Measurements from ENCODE around the gene MAP3K19. TPM values are rescaled to one million over a fixed set of nuclear protein-coding genes. Genes with fewer than 3 reads are reported as not detected.

MAP3K19 gene
- total RNA-seq, 1 donor from 2014 or later: not detected

DNA sequence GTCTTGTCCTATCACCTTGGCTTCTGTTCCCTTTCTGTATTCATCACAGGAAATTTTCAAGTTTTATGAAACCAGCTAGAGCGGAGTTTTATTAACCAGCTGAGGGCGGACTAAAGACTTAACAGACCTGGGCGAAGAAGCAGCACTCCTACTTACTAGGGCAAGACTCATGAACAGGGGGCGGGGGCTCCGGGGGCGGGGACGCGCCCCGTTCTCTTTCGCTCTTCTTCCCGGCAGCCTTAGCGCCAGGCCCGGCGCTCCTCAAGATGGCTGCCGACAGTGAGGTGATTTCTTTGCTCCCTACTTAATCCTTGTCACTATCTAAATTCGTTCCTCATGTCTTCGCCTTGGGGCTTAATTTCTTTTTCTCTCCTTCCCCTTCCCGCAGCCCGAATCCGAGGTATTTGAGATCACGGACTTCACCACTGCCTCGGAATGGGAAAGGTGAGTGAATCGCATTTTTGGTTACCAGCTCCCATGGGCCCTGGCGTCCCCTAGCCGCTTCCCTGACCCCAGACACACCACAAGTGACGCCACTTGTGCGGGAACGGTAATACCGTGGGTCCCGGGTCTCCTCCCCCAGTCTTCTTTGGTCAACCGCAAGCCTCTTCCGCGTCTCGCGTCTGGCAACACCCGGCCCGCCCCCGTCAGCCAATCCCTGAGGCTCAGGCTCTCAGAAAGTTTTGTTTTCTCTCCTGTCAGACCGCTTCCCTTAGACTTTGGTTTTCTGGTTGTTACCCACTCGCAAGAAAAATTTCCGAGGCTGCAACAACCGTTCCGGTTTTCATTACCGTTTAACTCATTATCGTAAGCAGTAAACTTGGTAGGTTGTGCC lies 5.0 kb upstream of the MAP3K19 start, which contains the start of gene RAB3GAP1:
TSS of gene RAB3GAP1 (plus strand) at position 251 of the 835 bp plus-strand sequence. CDS start at position 267, 16 bp downstream.
- H3K27me3 ChIP-seq (ENCODE audit: insufficient read depth, low read length): peaks cover 6% of the 10 kb centered on the region
- H3K27me3 Mint-ChIP-seq (ENCODE audit: low read depth, unreplicated experiment): no peaks in the 10 kb centered on the region
- no peaks in the 10 kb centered on the region for H3K9me3 Mint-ChIP-seq (ENCODE audit: unreplicated experiment)
- peak within 1 kb of the TSS; percentile 99 for H3K9ac ChIP-seq (ENCODE audit: low read length)
- FAIRE-seq (no peak), DNase-seq (ENCODE audit: low read depth) (peak; percentile 80)
- H3K4me3 ChIP-seq (ENCODE audit: insufficient read depth, low read depth, low read length): peak within 1 kb of the TSS; percentile 96
- peaks cover 12% of the 10 kb centered on the region for H4K20me1 ChIP-seq (ENCODE audit: insufficient read depth, low read length)
- H3K27ac Mint-ChIP-seq (ENCODE audit: unreplicated experiment): peak within 1 kb of the TSS; percentile 100
- H2AFZ ChIP-seq (ENCODE audit: low read depth, low read length): peak within 1 kb of the TSS; percentile 95
- peaks cover 48% of the 10 kb centered on the region for H3K79me2 ChIP-seq (ENCODE audit: insufficient read depth, low read length)
- peaks cover 17% of the 10 kb centered on the region for H3K4me1 Mint-ChIP-seq (ENCODE audit: low read depth, unreplicated experiment)
- peak within 1 kb of the TSS; percentile 98 for H3K27ac ChIP-seq (ENCODE audit: low read depth, low read length)
- H3K9me3 ChIP-seq (ENCODE audit: insufficient read depth, low read depth, low read length): no peaks in the 10 kb centered on the region
- H3K36me3 Mint-ChIP-seq (ENCODE audit: low read depth, unreplicated experiment): peaks cover 1% of the 10 kb centered on the region
- H3K36me3 ChIP-seq (ENCODE audit: insufficient read depth, low read length): no peaks in the 10 kb centered on the region
- H3K4me3 Mint-ChIP-seq (ENCODE audit: unreplicated experiment): peak within 1 kb of the TSS; percentile 99
- H3K4me2 ChIP-seq (ENCODE audit: low read length): peak within 1 kb of the TSS; percentile 87
- no peak for TF ChIP-seq EZH2 (IDR thresholded peaks at IDR 0.05; ENCODE audit: insufficient read depth, low read length)
- TF ChIP-seq, protein P1, sequence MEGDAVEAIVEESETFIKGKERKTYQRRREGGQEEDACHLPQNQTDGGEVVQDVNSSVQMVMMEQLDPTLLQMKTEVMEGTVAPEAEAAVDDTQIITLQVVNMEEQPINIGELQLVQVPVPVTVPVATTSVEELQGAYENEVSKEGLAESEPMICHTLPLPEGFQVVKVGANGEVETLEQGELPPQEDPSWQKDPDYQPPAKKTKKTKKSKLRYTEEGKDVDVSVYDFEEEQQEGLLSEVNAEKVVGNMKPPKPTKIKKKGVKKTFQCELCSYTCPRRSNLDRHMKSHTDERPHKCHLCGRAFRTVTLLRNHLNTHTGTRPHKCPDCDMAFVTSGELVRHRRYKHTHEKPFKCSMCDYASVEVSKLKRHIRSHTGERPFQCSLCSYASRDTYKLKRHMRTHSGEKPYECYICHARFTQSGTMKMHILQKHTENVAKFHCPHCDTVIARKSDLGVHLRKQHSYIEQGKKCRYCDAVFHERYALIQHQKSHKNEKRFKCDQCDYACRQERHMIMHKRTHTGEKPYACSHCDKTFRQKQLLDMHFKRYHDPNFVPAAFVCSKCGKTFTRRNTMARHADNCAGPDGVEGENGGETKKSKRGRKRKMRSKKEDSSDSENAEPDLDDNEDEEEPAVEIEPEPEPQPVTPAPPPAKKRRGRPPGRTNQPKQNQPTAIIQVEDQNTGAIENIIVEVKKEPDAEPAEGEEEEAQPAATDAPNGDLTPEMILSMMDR (IDR thresholded peaks at IDR 0.05; ENCODE audit: insufficient read depth, low read depth, low read length): no peak
- peaks cover 20% of the 10 kb centered on the region for H3K4me1 ChIP-seq (ENCODE audit: insufficient read depth, low read length)

DNA sequence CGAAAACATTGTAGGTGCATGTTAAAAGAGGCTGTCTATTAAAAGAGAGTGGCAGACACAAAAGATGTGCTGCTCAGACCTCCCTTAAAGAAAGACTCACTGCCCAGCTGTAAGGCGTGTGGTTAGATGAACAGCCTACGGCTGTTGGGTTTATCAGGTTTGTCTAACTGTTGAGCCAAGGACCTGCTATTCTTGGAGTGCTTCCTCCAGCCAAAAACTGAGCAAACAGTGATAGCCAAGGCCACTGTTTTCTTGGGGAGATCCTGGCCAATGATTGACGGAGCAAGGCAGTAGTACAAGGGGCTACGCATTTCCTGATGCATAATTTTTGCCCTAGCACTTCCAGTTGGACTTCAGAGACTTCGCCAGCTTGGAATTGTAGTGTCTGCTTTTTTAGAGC lies 3.4 kb upstream of the MAP3K19 start:
- Mint-ChIP-seq H3K4me3 (ENCODE audit: unreplicated experiment) (no peak overlapping the region), H3K27me3 (ENCODE audit: low read depth, unreplicated experiment) (no peaks in the 10 kb centered on the region), H3K9me3 (ENCODE audit: unreplicated experiment) (no peaks in the 10 kb centered on the region), H3K4me1 (ENCODE audit: low read depth, unreplicated experiment) (peaks cover 14% of the 10 kb centered on the region), H3K36me3 (ENCODE audit: low read depth, unreplicated experiment) (peaks cover 1% of the 10 kb centered on the region), H3K27ac (ENCODE audit: unreplicated experiment) (no peak overlapping the region)
- TF ChIP-seq EZH2 (IDR thresholded peaks at IDR 0.05; ENCODE audit: insufficient read depth, low read length): no peak
- TF ChIP-seq, protein P1 (IDR thresholded peaks at IDR 0.05; ENCODE audit: insufficient read depth, low read depth, low read length): no peak
- H4K20me1 ChIP-seq (ENCODE audit: insufficient read depth, low read length): peaks cover 12% of the 10 kb centered on the region
- no peaks in the 10 kb centered on the region for H3K36me3 ChIP-seq (ENCODE audit: insufficient read depth, low read length)
- no peak overlapping the region for H3K4me3 ChIP-seq (ENCODE audit: insufficient read depth, low read depth, low read length)
- H3K9ac ChIP-seq (ENCODE audit: low read length): no peak overlapping the region
- peaks cover 8% of the 10 kb centered on the region for H3K27me3 ChIP-seq (ENCODE audit: insufficient read depth, low read length)
- H2AFZ ChIP-seq (ENCODE audit: low read depth, low read length): no peak overlapping the region
- no peak overlapping the region for H3K27ac ChIP-seq (ENCODE audit: low read depth, low read length)
- no peak overlapping the region for H3K4me2 ChIP-seq (ENCODE audit: low read length)
- no peak for FAIRE-seq
- H3K9me3 ChIP-seq (ENCODE audit: insufficient read depth, low read depth, low read length): no peaks in the 10 kb centered on the region
- H3K79me2 ChIP-seq (ENCODE audit: insufficient read depth, low read length): peaks cover 34% of the 10 kb centered on the region
- no peak for DNase-seq (ENCODE audit: low read depth)
- peaks cover 20% of the 10 kb centered on the region for H3K4me1 ChIP-seq (ENCODE audit: insufficient read depth, low read length)

DNA sequence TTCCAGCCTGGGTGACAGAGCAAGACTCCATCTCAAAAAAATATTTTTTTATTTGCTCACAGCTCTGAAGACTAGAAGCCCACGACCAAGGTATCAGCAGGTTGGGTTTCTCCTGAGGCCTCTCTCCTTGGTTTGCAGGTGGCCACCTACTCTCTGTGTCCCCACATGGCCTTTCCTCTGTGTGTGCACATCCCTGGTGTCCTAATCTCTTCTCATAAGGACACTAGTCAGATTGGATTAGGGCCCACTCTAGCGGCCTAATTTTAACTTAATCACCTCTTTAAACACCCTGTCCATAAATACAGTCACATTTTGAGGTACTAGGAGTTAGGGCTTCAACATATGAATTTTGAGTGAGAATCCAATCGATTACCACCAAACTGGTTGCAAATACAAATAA lies 2.9 kb upstream of the MAP3K19 start:
- DNase-seq (ENCODE audit: low read depth) (no peak), FAIRE-seq (no peak)
- H3K9me3 ChIP-seq (ENCODE audit: insufficient read depth, low read depth, low read length): no peaks in the 10 kb centered on the region
- peaks cover 8% of the 10 kb centered on the region for H3K27me3 ChIP-seq (ENCODE audit: insufficient read depth, low read length)
- H3K36me3 Mint-ChIP-seq (ENCODE audit: low read depth, unreplicated experiment): no peaks in the 10 kb centered on the region
- no peak overlapping the region for H3K9ac ChIP-seq (ENCODE audit: low read length)
- H3K79me2 ChIP-seq (ENCODE audit: insufficient read depth, low read length): peaks cover 29% of the 10 kb centered on the region
- no peaks in the 10 kb centered on the region for H3K9me3 Mint-ChIP-seq (ENCODE audit: unreplicated experiment)
- H3K4me2 ChIP-seq (ENCODE audit: low read length): no peak overlapping the region
- TF ChIP-seq, protein P1 (IDR thresholded peaks at IDR 0.05; ENCODE audit: insufficient read depth, low read depth, low read length): no peak
- no peak for TF ChIP-seq EZH2 (IDR thresholded peaks at IDR 0.05; ENCODE audit: insufficient read depth, low read length)
- peaks cover 16% of the 10 kb centered on the region for H3K4me1 ChIP-seq (ENCODE audit: insufficient read depth, low read length)
- no peak overlapping the region for H3K4me3 ChIP-seq (ENCODE audit: insufficient read depth, low read depth, low read length)
- no peak overlapping the region for H2AFZ ChIP-seq (ENCODE audit: low read depth, low read length)
- H3K27ac Mint-ChIP-seq (ENCODE audit: unreplicated experiment): no peak overlapping the region
- peaks cover 12% of the 10 kb centered on the region for H4K20me1 ChIP-seq (ENCODE audit: insufficient read depth, low read length)
- H3K4me3 Mint-ChIP-seq (ENCODE audit: unreplicated experiment): no peak overlapping the region
- no peaks in the 10 kb centered on the region for H3K36me3 ChIP-seq (ENCODE audit: insufficient read depth, low read length)
- H3K27me3 Mint-ChIP-seq (ENCODE audit: low read depth, unreplicated experiment): no peaks in the 10 kb centered on the region
- peaks cover 11% of the 10 kb centered on the region for H3K4me1 Mint-ChIP-seq (ENCODE audit: low read depth, unreplicated experiment)
- H3K27ac ChIP-seq (ENCODE audit: low read depth, low read length): no peak overlapping the region
